Measurements from ENCODE around the gene OXSR1. TPM values are rescaled to one million over a fixed set of nuclear protein-coding genes. Genes with fewer than 3 reads are reported as not detected.

Gene OXSR1
- total RNA-seq, 4 donors from 2014 or later: 25.4 to 37.4 (median 29.5) TPM

DNA sequence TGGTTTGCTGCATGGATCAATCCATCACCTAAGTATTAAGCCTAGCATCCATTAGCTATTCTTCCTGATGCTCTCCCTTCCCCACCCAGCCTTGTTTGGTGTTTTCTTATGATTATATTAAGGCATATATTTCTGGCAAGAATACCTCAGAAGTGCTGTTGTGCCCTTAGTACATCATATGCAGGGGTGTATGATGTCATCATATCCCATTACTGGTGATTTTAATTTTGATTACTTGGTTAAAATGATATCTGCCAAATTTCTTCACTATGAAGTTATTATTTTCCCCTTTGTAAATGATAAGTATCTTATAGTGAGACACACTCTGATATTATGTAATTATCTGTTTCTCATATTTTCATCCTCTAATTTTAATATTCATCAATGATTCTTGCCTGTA, 132.2 kb downstream of the OXSR1 start:
- no peak overlapping the region for H3K27ac ChIP-seq
- H3K4me1 ChIP-seq: no peaks in the 10 kb centered on the region
- TF ChIP-seq, protein P1, sequence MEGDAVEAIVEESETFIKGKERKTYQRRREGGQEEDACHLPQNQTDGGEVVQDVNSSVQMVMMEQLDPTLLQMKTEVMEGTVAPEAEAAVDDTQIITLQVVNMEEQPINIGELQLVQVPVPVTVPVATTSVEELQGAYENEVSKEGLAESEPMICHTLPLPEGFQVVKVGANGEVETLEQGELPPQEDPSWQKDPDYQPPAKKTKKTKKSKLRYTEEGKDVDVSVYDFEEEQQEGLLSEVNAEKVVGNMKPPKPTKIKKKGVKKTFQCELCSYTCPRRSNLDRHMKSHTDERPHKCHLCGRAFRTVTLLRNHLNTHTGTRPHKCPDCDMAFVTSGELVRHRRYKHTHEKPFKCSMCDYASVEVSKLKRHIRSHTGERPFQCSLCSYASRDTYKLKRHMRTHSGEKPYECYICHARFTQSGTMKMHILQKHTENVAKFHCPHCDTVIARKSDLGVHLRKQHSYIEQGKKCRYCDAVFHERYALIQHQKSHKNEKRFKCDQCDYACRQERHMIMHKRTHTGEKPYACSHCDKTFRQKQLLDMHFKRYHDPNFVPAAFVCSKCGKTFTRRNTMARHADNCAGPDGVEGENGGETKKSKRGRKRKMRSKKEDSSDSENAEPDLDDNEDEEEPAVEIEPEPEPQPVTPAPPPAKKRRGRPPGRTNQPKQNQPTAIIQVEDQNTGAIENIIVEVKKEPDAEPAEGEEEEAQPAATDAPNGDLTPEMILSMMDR (IDR thresholded peaks at IDR 0.05): no peak
- TF ChIP-seq POLR2AphosphoS5 (IDR thresholded peaks at IDR 0.05) (no peak), EP300 (IDR thresholded peaks at IDR 0.05) (no peak), POLR2A (IDR thresholded peaks at IDR 0.05) (no peak)
- DNase-seq (ENCODE audit: low spot score in 2 of 2): no peak
- no peak overlapping the region for H3K4me3 ChIP-seq
- H3K27me3 ChIP-seq: no peaks in the 10 kb centered on the region
- H3K9me3 ChIP-seq: no peaks in the 10 kb centered on the region
- no peaks in the 10 kb centered on the region for H3K36me3 ChIP-seq

- Histone ChIP-seq H3K4me3 (no peak overlapping the region), H3K9me3 (no peaks in the 10 kb centered on the region), H3K27ac (no peak overlapping the region), H3K36me3 (no peaks in the 10 kb centered on the region), H3K4me1 (no peaks in the 10 kb centered on the region), H3K27me3 (no peaks in the 10 kb centered on the region)
- TF ChIP-seq POLR2A (IDR thresholded peaks at IDR 0.05): no peak
- TF ChIP-seq, protein P1 (IDR thresholded peaks at IDR 0.05): peak in 1 of 2 donors; percentile 7
- no peak for TF ChIP-seq EP300 (IDR thresholded peaks at IDR 0.05)
- TF ChIP-seq POLR2AphosphoS5 (IDR thresholded peaks at IDR 0.05): no peak
- 82% methylated on average over 5 of the region's 5 CpGs for WGBS
- DNase-seq (ENCODE audit: low spot score in 2 of 2): no peak
Measured at GRCh38 chr3:38297947-38298711, 132.8 kb downstream of the OXSR1 start.

Other genes with a start within 250 kb of the OXSR1 start
- 10 to 100 TPM; 13.2 to 16.7 (median 15.0) TPM for gene VILL, start 174.8 kb upstream of the OXSR1 start, total RNA-seq
- gene PLCD1, start 135.9 kb upstream of the OXSR1 start, total RNA-seq: 10 to 100 TPM; 32.3 to 42.2 (median 39.3) TPM
- 1 to 10 TPM in 1 of 4 donors, under 1 TPM in 3; 0.19 to 2.1 (median 0.50) TPM for gene DLEC1, start 126.3 kb upstream of the OXSR1 start, total RNA-seq
- 10 to 100 TPM; 29.3 to 54.5 (median 51.4) TPM for gene ACAA1, start 28.4 kb upstream of the OXSR1 start, total RNA-seq
- gene MYD88, start 26.9 kb upstream of the OXSR1 start, total RNA-seq: 10 to 100 TPM; 21.6 to 33.2 (median 28.1) TPM
- gene SLC22A13, start 100.3 kb downstream of the OXSR1 start, total RNA-seq: 1 to 10 TPM in 1 of 4 donors, under 1 TPM in 1, not detected in 2; 0.21 to 1.3 TPM
- gene SLC22A14, start 116.8 kb downstream of the OXSR1 start, total RNA-seq: under 1 TPM in 1 of 4 donors, not detected in 3; 0.64 TPM
- gene XYLB, start 181.2 kb downstream of the OXSR1 start, total RNA-seq: 1 to 10 TPM in 3 of 4 donors, under 1 TPM in 1; 0.76 to 3.4 (median 1.6) TPM